Measurements from ENCODE around the gene THUMPD3.

THUMPD3 gene, protein sequence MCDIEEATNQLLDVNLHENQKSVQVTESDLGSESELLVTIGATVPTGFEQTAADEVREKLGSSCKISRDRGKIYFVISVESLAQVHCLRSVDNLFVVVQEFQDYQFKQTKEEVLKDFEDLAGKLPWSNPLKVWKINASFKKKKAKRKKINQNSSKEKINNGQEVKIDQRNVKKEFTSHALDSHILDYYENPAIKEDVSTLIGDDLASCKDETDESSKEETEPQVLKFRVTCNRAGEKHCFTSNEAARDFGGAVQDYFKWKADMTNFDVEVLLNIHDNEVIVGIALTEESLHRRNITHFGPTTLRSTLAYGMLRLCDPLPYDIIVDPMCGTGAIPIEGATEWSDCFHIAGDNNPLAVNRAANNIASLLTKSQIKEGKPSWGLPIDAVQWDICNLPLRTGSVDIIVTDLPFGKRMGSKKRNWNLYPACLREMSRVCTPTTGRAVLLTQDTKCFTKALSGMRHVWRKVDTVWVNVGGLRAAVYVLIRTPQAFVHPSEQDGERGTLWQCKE

DNA sequence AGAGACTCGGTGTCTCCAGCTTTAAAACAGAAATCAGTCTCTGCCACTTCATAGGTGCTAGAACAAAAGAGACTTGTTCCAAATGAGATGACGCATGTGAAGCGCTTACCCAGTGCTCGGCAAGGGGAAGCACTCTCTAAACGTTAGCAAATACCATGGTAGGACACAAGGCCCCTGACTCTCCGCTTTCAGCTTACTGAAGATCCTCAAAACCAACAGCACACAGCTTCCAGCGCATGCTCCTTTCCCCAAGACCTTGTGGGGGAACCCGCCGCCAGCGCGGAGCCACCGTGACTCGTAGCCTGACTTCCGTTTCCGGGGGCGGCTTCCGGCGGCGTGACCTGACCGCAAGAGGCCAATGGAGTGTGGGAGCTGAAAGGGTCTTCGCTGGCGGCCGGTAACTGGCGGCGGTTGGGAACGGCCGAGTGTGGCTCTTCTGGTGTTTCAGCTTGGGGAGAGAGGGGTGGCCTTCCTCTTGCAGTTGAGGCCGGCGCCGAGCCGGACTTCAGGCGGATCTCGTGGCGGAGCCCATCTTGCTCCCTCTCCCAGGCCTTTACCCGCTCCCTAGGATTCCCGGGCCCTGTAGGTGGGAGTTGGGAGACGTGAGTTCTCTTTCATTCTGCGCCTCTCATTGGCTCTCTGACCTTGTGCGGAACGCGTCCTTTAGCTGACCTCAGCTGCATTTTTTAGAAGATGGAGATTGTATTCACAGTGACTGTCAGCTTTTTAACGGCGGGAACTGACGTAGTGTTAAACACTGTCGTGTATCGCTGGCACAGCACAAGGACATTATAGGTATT lies at the start of gene THUMPD3:
TSS of gene THUMPD3 (plus strand) at position 324 of the 800 bp plus-strand sequence. CDS start 2,015 bp downstream, outside the sequence.
- H3K27ac ChIP-seq = peak within 1 kb of the TSS; percentile 95
- no peak for TF ChIP-seq ZFX (IDR thresholded peaks at IDR 0.05; ENCODE audit: borderline replicate concordance)
- no peak for TF ChIP-seq CTCF (IDR thresholded peaks at IDR 0.05)

GRCh38 chr3:9314796-9315195 lies 48.1 kb upstream of the THUMPD3 start:
- no peak overlapping the region for H3K27ac ChIP-seq
- TF ChIP-seq CTCF (IDR thresholded peaks at IDR 0.05) (no peak), ZFX (IDR thresholded peaks at IDR 0.05; ENCODE audit: borderline replicate concordance) (no peak)

GRCh38 chr3:9316881-9317361 lies 45.9 kb upstream of the THUMPD3 start:
- H3K27ac ChIP-seq = no peak overlapping the region
- no peak for TF ChIP-seq CTCF (IDR thresholded peaks at IDR 0.05)
- no peak for TF ChIP-seq ZFX (IDR thresholded peaks at IDR 0.05; ENCODE audit: borderline replicate concordance)

DNA sequence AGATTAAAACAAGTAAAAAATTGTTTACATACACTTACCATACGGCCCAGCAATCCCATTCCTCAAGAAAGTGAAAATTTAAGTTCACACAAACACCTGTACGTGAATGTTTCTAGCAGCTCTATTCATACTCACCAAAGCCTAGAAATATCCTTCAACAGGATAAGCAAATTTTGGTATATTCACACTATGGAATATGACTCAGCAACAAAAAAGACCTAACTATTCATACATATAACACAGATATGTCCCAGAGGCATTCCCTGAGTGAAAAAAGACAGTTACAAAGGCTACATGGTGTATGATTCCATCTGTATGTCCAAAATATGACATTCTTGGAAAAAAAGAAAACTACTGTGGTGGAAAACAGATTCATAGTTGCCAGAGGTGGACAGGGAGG lies 40.1 kb upstream of the THUMPD3 start:
- no peak overlapping the region for H3K27ac ChIP-seq

GRCh38 chr3:9324944-9325343 lies 37.9 kb upstream of the THUMPD3 start:
- no peak for TF ChIP-seq ZFX (IDR thresholded peaks at IDR 0.05; ENCODE audit: borderline replicate concordance)
- no peak for TF ChIP-seq CTCF (IDR thresholded peaks at IDR 0.05)
- no peak overlapping the region for H3K27ac ChIP-seq

More for the DNA sequence above, 40.1 kb upstream of the THUMPD3 start:
- TF ChIP-seq ZFX (IDR thresholded peaks at IDR 0.05; ENCODE audit: borderline replicate concordance) (no peak), CTCF (IDR thresholded peaks at IDR 0.05) (no peak)

DNA sequence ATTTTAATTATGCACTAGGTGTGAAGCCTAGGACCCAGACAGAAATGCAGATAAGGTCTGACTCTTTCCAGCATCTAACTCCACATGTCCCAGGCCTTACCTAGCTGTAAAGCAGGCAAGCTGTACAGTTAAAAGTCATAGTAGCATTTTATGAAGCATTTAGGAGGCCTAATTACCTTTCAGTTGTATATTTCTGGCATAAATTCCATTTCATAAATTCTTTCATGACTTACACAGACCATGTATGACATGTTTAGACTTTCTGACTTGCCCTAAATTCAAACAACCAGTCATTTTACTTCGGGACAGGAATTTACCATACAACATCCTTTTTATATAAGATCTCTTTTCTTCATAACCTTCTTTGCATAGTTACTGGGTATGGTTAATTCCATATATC lies 35.3 kb upstream of the THUMPD3 start:
- H3K27ac ChIP-seq = no peak overlapping the region

More for the DNA sequence above, 35.3 kb upstream of the THUMPD3 start:
- TF ChIP-seq CTCF (IDR thresholded peaks at IDR 0.05) (no peak), ZFX (IDR thresholded peaks at IDR 0.05; ENCODE audit: borderline replicate concordance) (no peak)

All from 22Rv1 (cell line).